GM18858 (cell line): ENCODE measurements around the gene FAM216A.

Experiments
- ATAC-seq: cut with Tn5 transposase; IDR thresholded peaks from one replicate; pipeline ENCODE4 v1.9.1; 2021; ENCODE audit not compliant: unreplicated experiment

The FAM216A gene

GRCh38 chr12:110537605-110538409 is 69.2 kb downstream of the FAM216A start:
- ATAC-seq: no peak

GRCh38 chr12:110538869-110539622 is 70.4 kb downstream of the FAM216A start:
- no peak for ATAC-seq
